HCT116 (cell line): ENCODE measurements around the gene KDM4D. TPM values are rescaled to one million over a fixed set of nuclear protein-coding genes. Genes with fewer than 3 reads are reported as not detected.

Experiments used
- ATAC-seq: fragments of 200-7000 bp; cut with Tn5 transposase; 2 replicates; pipeline ENCODE4 v1.9.1; 2020; ENCODE audit warnings: mild to moderate bottlenecking, moderate library complexity
- BruUV-seq: library from RNA; stranded (reverse); fragments of 400-500 nt; replicated peaks from 2 replicates; lab custom pipeline; 2021; lab: Mats Ljungman, UMichigan
- CTCF ChIA-PET: fragments of 300-600 bp; sonication (Branson Sonifier 250); formaldehyde crosslinking; loops from one replicate; lab custom pipeline; 2021; ENCODE audit warnings: antibody characterized with exemption; lab: Charles Lee
- POLR2A ChIA-PET: fragments of 300-600, 350-600 bp; sonication (Branson Sonifier 250); formaldehyde crosslinking; loops from one replicate; lab custom pipeline; 2021; ENCODE audit warnings: antibody characterized with exemption; lab: Charles Lee
- RAD21 ChIA-PET, 2 experiments: fragments of 300-600 bp; sonication (Branson Sonifier 250); formaldehyde crosslinking; loops; one replicate each; lab custom pipeline; 2023; ENCODE audit warnings: low total read pairs in 2 of 2; ENCODE audit not compliant: uncharacterized antibody in 2 of 2, unreplicated experiment in 2 of 2, low non-redundant PET in 1 of 2; lab: Charles Lee
- DNase-seq: peaks from one replicate; pipeline ENCODE4 v3.0.0-alpha.2; 2010; ENCODE audit warnings: low read depth, low spot score
- H2AFZ ChIP-seq: fragments of 200-600 bp; shearing (Covaris generic), sonication (generic); 2 replicates; pipeline ENCODE4 v1.6.1; 2017; ENCODE audit warnings: low read depth, mixed run types, mixed read lengths, antibody characterized with exemption, low read length; ENCODE audit not compliant: poor library complexity, severe bottlenecking
- H3K27ac ChIP-seq: 2 replicates; pipeline ENCODE4 v1.5.1; 2012; ENCODE audit warnings: low read depth, low read length
- H3K27me3 ChIP-seq: fragments of 200-600 bp; sonication (generic); 2 replicates; pipeline ENCODE4 v1.6.1; 2016; ENCODE audit warnings: mixed run types, low read length, mixed read lengths; ENCODE audit not compliant: insufficient read depth
- H3K36me3 ChIP-seq, 2 experiments: fragments of 200-500 bp in 1 of 2; fragments of 200-600 bp in 1 of 2; sonication (Bioruptor generic) in 1 of 2; sonication (generic) in 1 of 2; 2 replicates each; pipeline versions ENCODE4 v1.5.1 to v1.6.1; 2014 to 2016; ENCODE audit warnings: low read length in 2 of 2, inconsistent platforms in 1 of 2, mixed read lengths in 1 of 2, mixed run types in 1 of 2; ENCODE audit not compliant: insufficient read depth in 2 of 2, control insufficient read depth in 1 of 2
- H3K4me1 ChIP-seq, 2 experiments: fragments of 200-600 bp in 1 of 2; sonication (generic) in 1 of 2; 2 replicates each; pipeline versions ENCODE4 v1.5.1 to v1.6.1; 2012 to 2017; ENCODE audit warnings: low read length in 2 of 2, inconsistent platforms in 1 of 2, mild to moderate bottlenecking in 1 of 2, mixed read lengths in 1 of 2, mixed run types in 1 of 2, moderate library complexity in 1 of 2; ENCODE audit not compliant: insufficient read depth in 2 of 2, control insufficient read depth in 1 of 2
- H3K4me2 ChIP-seq: fragments of 200-600 bp; sonication (generic); 2 replicates; pipeline ENCODE4 v1.6.1; 2017; ENCODE audit warnings: mixed run types, low read length, mixed read lengths
- H3K4me3 ChIP-seq, 2 experiments: fragments of 200-600 bp in 1 of 2; sonication (generic) in 1 of 2; replicated peaks in 1 of 2; 2 replicates each; pipeline ENCODE4 v1.5.1; 2011 to 2016; ENCODE audit warnings: low read length in 2 of 2, control low read depth in 1 of 2, low read depth in 1 of 2, mild to moderate bottlenecking in 1 of 2, mixed read lengths in 1 of 2, mixed run types in 1 of 2
- H3K79me2 ChIP-seq: fragments of 200-600 bp; sonication (generic); 2 replicates; pipeline ENCODE4 v1.6.1; 2017; ENCODE audit warnings: mild to moderate bottlenecking, mixed run types, low read length, moderate library complexity, mixed read lengths; ENCODE audit not compliant: insufficient read depth
- H3K9ac ChIP-seq: fragments of 200-600 bp; sonication (generic); 2 replicates; pipeline ENCODE4 v1.6.1; 2016; ENCODE audit warnings: low read length, mixed read lengths
- H3K9me2 ChIP-seq: fragments of 200-600 bp; sonication (generic), shearing (Covaris generic); 2 replicates; pipeline ENCODE4 v1.6.1; 2017; ENCODE audit warnings: mixed run types, mild to moderate bottlenecking, moderate library complexity; ENCODE audit not compliant: insufficient read depth
- H3K9me3 ChIP-seq, 2 experiments: fragments of 200-500 bp in 1 of 2; fragments of 200-600 bp in 1 of 2; sonication (Bioruptor generic) in 1 of 2; sonication (generic) in 1 of 2; 2 replicates each; pipeline ENCODE4 v1.6.1; 2014 to 2017; ENCODE audit warnings: low read length in 2 of 2, mixed read lengths in 2 of 2, inconsistent platforms in 1 of 2, low read depth in 1 of 2, mild to moderate bottlenecking in 1 of 2, mixed run types in 1 of 2, moderate library complexity in 1 of 2; ENCODE audit not compliant: control insufficient read depth in 1 of 2, insufficient read depth in 1 of 2
- H4K20me1 ChIP-seq: fragments of 200-600 bp; sonication (generic), shearing (Covaris generic); 2 replicates; pipeline ENCODE4 v1.6.1; 2017; ENCODE audit warnings: mixed run types, mild to moderate bottlenecking, moderate library complexity; ENCODE audit not compliant: insufficient read depth
- CBX3 ChIP-seq: IDR thresholded peaks from 2 replicates; pipeline ENCODE4 v1.6.1; 2012; ENCODE audit warnings: low read depth
- CEBPB ChIP-seq: IDR thresholded peaks from 2 replicates; pipeline ENCODE4 v1.6.1; 2012; ENCODE audit warnings: low read depth
- TCF7L2 ChIP-seq: IDR thresholded peaks from 2 replicates; pipeline ENCODE4 v1.7.0; 2011; ENCODE audit warnings: borderline replicate concordance, inconsistent platforms; ENCODE audit not compliant: insufficient read depth, insufficient read length; ENCODE audit errors: extremely low read depth
- ZBTB33 ChIP-seq: IDR thresholded peaks from 2 replicates; pipeline ENCODE4 v1.6.1; 2011; ENCODE audit warnings: mild to moderate bottlenecking, low read length, moderate library complexity; ENCODE audit not compliant: insufficient replicate concordance; ENCODE audit errors: extremely low read depth
- ZFX ChIP-seq: fragments of 450-650 bp; IDR thresholded peaks from 2 replicates; pipeline ENCODE4 v1.6.1; 2017
- ZNF274 ChIP-seq: fragments of 200-500 bp; sonication (Bioruptor generic); IDR thresholded peaks from 2 replicates; pipeline ENCODE4 v1.6.1; 2014; ENCODE audit warnings: mild to moderate bottlenecking, low read depth, low read length, inconsistent platforms
- intact Hi-C: fragments of 100-400 bp; cut with micrococcal nuclease; formaldehyde crosslinking; loops from 2 replicates; pipeline ENCODE4 v1.10.0; 2022
- total RNA-seq: library from RNA; stranded (reverse); gene quantifications from one replicate; pipeline ENCODE4 v1.2.1, GENCODE V29; 2021; ENCODE audit not compliant: unreplicated experiment
- TF ChIP-seq, protein P1 (sequence below): IDR thresholded peaks from 2 replicates; pipeline ENCODE4 v1.6.1; 2012
- TF ChIP-seq, protein P2 (sequence below): IDR thresholded peaks from 2 replicates; pipeline ENCODE4 v1.6.1; 2012

KDM4D gene
- total RNA-seq, 1 experiment from 2014 or later: 2.1 TPM

DNA sequence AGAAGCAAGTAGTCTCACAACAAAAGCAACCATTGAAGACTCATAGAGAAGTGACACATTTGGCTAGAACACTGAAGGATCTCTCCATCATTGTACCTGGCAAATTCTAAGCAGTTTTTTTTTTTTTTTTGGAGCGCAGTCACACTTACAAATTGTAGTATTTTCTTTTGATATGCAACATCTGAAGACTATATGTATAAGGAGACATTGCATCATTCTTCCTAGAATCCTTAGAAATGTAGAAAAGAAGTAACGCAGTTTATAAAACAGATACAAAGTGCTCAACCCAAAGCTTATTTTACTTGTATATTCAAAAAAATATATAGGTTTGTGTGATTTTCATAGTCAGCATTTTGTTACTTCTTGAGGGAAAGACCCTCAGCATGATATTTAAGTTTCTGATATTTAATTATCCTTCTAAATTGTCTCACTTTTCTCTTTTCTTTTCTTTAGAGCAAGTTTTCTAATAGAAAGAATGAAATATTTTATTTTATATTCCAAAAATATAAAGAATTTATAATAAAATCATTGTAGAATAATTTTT is 20.0 kb downstream of the KDM4D start:
- CTCF ChIA-PET: no interaction called here
- ATAC-seq: no peak
- H3K36me3 ChIP-seq: no peaks in the 10 kb centered on the region
- no peaks in the 10 kb centered on the region for H3K79me2 ChIP-seq
- no peaks in the 10 kb centered on the region for H3K4me1 ChIP-seq
- no peak for DNase-seq
- intact Hi-C loops: no loop called here
- RAD21 ChIA-PET: no interaction called here
- no peaks in the 10 kb centered on the region for H3K9me2 ChIP-seq
- POLR2A ChIA-PET: no interaction called here
- no peak overlapping the region for H3K27ac ChIP-seq
- TF ChIP-seq ZFX: no peak
- no peak for TF ChIP-seq TCF7L2
- TF ChIP-seq, protein P1, sequence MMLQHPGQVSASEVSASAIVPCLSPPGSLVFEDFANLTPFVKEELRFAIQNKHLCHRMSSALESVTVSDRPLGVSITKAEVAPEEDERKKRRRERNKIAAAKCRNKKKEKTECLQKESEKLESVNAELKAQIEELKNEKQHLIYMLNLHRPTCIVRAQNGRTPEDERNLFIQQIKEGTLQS: no peak
- TF ChIP-seq ZNF274: no peak
- TF ChIP-seq CBX3: no peak
- no peak for TF ChIP-seq CEBPB
- TF ChIP-seq, protein P2, sequence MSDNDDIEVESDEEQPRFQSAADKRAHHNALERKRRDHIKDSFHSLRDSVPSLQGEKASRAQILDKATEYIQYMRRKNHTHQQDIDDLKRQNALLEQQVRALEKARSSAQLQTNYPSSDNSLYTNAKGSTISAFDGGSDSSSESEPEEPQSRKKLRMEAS: no peak
- no peak for TF ChIP-seq ZBTB33
- no TSS peak for BruUV-seq
- H3K9me3 ChIP-seq: no peaks in the 10 kb centered on the region
- no peak overlapping the region for H3K9ac ChIP-seq
- H2AFZ ChIP-seq: no peak overlapping the region
- no peak overlapping the region for H3K4me3 ChIP-seq
- H3K4me2 ChIP-seq: no peak overlapping the region
- no peaks in the 10 kb centered on the region for H4K20me1 ChIP-seq
- H3K27me3 ChIP-seq: peaks cover 3% of the 10 kb centered on the region; the same call in 1 of the 2 replicates
